HG02588 (cell line): ENCODE measurements around the gene AGPAT1.
A peak's percentile ranks its signal among the peaks of the same experiment; 100 is the strongest.
"Not testable (repeated sequence)": the region's sequence is repeated elsewhere in the genome, so short reads cannot be mapped to it uniquely, and the experiment has no call there.

Experiments used
- ATAC-seq: cut with Tn5 transposase; IDR thresholded peaks from one replicate; pipeline ENCODE4 v1.9.1; 2021; ENCODE audit warnings: mild to moderate bottlenecking, moderate library complexity; ENCODE audit not compliant: unreplicated experiment

Gene AGPAT1

DNA sequence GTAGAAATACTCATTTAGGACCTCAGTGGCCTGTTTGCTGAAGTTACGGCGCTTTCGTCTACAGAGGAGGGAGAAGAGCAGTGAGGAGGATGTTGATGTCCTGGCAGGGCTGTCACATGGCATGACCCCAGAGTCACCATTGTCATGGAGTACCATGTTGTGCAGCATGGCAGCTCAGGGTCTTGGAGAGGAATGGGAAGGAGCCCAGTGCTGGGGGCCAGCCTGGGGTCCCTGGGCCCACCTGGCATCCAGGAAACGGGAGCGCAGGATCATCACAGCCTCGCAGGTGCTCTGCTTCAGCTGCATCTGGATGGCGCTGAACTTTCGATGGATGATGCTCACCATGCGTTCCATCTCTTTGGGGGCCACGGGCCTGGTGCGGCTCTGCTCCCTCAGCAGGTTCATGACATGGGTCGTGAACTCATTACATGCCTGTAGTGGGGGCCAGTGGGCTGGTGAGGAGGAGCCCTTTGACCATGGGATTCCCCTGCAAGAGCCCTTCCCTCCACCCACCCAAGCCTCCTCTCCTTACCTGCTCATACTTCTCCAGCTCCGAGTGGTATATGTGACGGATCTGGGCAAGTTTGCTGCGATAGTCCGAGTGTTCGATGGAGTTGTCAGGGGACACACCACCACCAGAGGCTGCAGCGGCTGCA is 12.0 kb upstream of the AGPAT1 start:
- ATAC-seq, result not testable (repeated sequence)

DNA sequence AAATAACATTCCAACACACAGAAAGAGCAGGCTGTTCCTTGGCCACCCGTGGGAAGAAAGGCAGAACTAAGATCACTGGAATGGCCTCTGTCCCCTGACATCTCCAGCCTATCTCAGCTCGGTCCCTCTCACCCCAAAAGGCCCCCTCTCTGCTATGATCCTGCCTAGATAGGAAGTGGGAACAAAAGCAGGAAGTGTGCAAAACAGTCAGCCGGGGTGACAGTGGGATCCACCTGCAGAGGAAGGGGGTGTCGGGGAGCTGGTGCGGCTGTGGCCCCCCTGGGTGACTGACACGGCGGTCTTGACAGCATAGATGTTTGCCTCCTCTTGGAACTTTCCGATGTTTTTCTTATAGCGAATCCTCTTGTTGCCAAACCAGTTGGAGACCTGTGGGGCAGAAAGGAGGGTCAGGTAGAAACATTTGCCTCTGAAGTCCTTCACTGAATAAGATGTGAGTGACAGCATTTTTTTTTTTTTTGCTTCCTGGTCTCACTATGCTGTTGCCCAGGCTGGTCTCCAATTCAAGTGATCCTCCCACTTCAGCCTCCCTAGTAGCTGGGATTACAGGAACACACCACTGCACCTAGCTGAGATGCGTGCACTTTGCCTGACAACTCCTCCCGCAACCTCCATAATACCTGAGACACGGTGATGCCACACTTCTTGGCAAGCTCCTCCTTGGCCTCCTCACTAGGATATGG is 11.3 kb upstream of the AGPAT1 start:
- ATAC-seq, result no peak

DNA sequence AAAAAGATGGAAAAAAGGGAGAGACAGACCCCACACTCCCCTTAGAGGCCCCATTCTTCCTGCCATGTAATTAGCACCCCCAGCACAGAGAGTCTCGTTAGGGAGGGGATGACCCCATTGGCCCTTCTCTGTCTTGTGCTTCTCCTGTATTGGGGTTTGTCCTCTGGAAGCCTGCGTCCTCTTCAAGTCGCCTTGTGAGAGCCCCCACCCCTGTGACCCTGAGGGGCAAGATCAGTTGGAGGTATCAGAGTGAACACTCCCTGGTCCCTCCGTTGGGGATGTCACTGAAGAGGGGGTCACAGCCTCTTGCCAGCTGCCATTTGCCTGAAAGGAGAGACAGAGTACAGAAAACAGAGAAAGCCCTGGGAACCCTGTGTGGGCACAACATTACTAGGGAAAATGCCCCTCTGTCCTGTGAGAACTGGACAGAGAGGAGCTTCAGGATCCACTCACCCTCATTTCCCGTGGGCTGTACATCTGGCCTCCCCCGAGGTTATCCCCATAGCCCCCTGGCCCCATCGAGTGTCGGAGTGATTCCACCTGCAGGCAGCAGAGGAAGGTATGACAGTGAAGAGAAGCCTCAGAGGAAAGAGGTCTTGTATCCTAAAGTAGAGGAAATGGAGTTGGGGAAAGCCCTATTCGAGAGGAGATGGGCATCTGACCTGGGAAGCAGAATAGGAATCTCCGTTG is 10.4 kb upstream of the AGPAT1 start:
- not testable (repeated sequence) for ATAC-seq

DNA sequence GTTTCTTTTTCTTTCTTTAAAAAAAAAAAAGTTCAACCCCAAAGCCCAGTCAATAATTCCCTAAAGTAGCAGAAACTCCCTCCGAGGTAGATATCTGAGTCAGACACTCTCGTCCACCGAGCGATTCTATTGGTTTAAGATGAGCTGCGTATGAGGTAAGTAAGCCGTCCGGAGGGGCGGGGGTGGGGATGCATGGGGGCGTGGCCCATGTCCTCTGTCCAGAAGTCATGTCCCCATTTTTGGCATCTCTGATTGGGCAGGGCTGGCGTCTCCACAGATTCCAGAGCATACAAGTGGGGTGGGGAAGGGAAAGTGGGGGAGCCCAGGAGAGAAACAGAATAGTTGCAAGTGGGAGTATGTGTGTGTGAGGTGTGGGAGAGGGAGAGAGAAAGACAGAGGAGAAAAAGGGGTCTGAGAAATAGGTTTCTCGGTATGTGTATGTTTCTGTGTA is 9.8 kb upstream of the AGPAT1 start:
- not testable (repeated sequence) for ATAC-seq

DNA sequence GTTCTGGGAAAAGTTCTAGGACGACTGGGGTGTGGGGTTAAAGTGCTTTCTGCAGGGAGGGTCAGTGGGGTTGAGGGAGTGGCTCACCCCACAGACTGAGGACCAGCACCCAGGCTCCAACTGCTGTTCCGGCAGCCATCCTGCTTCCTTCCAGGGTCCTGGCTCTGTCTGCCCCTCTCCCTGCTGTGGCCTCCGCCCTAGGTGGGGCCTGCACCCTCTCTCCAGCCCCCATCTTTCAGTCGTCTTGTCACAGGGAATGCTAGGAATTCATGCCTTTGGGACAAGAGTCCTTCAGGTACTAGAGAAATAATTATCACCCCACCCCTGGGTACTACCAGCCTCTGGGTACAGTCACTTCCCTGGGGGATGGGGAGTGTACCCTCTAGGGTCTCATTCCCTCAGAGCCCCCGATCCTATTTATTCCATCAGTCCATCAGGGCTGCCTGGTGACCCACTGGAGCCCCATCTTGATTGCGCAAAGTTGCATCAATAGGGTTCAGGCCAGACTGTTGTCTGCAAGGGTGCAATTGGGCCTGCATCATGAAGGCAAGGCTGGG is 8.3 kb upstream of the AGPAT1 start, which contains the start of gene AGER:
Gene AGER, minus strand, starts transcription at position 170 of the 557 bp plus-strand sequence. Its CDS starts 31 bp downstream, at position 139.
- ATAC-seq, result no peak

DNA sequence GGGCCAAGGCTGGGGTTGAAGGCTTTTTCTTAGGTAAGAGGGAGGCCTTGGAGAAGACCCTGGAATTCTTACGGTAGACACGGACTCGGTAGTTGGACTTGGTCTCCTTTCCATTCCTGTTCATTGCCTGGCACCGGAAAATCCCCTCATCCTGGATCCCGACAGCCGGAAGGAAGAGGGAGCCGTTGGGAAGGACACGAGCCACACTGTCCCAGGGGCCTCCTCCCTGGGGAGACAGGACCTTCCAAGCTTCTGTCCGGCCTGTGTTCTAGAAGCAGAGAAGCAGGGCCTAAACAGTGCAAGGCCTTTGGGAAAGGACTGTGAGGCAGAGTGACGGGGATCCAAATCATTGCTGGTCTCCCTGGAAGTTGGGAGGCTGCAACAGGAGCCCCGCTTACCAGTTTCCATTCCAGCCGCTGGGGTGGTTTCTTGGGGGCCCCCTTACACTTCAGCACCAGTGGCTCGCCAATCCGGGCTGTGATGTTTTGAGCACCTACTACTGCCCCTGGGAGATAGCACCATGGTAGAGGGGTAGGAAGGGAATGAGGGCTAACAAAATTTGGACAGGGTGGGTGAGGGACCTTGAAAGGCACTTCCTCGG is 7.7 kb upstream of the AGPAT1 start:
- no peak for ATAC-seq

DNA sequence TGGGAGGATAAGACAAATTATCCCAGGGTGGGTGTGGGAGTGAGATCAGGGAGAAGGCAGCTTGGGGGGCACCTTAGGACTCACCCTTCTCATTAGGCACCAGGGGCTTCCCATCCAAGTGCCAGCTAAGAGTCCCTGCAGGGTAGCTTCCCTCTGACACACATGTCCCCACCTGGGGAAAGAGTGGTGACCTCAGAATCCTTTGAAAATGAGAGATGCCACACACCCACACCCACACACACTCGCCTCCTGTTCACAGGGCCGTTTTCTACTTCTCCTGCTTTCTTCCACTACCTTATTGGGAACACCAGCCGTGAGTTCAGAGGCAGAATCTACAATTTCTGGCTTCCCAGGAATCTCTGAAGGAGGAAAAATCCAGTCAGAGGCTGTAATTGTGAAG is 7.1 kb upstream of the AGPAT1 start:
- ATAC-seq, result no peak

DNA sequence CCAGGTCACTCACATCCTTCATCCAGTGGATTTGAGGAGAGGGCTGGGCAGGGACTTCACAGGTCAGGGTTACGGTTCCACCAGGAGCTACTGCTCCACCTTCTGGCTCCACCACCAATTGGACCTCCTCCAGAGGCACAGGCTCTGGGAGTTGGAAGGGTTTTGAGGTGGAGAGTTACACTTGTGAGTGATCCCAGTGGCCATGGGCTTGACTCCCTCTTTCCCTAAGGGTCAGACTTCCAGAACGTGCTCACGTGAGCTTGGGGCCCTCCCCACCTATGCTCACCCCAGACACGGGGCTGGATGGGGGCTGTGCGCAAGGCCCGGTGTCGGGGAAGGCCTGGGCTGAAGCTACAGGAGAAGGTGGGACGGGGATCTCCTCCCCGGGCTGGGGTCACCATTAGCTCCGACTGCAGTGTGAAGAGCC is 6.7 kb upstream of the AGPAT1 start:
- ATAC-seq, result no peak

DNA sequence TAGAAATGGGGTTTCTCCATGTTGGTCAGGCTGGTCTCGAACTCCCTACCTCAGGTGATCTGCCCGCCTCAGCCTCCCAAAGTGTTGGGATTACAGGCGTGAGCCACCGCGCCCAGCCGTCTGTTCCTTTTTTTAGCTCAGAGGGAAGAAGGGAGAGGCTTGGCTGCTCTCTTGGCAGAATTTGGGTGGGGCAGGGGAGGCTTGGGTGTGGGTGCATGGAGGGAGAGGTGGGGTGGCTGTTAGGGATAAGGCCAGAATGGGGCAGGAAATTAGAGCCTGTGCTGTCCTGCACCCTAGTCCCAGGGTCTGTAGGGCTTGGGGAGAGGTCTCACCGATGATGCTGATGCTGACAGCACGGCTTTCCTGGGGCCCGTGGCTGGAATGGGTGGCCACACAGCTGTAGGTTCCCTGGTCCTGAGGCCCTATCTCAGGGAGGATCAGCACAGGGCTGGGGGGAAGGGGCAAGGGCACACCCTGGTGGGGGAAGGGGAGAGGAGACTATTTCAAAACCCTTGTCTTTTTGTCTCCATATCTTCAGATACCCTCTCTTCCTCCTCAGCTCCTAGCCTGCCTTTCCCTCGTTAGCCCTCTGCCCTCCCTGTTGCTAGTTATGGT is 6.1 kb upstream of the AGPAT1 start:
- ATAC-seq, result no peak

DNA sequence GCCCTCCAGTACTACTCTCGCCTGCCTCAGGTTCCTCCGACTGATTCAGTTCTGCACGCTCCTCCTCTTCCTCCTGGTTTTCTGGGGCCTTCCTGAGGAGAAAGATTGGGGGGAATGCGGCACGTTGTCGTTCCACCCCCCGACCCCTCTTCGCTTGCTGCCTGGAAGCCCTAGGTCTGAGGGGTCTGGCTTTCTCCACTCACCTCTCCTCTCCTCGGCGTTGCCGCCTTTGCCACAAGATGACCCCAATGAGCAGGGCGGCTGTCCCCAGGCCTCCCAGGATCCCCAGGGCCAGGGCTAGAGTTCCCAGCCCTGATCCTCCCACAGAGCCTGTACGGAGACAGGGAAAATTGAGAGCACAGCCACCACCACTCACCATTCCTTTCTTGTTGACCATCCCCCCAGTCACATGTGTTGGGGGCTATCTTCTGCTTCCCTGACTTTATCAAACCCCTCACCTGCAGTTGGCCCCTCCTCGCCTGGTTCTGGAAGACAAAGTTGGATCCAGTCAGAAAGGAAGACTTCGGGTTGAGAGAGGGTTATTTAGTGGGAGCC is 5.3 kb upstream of the AGPAT1 start:
- ATAC-seq, result no peak

DNA sequence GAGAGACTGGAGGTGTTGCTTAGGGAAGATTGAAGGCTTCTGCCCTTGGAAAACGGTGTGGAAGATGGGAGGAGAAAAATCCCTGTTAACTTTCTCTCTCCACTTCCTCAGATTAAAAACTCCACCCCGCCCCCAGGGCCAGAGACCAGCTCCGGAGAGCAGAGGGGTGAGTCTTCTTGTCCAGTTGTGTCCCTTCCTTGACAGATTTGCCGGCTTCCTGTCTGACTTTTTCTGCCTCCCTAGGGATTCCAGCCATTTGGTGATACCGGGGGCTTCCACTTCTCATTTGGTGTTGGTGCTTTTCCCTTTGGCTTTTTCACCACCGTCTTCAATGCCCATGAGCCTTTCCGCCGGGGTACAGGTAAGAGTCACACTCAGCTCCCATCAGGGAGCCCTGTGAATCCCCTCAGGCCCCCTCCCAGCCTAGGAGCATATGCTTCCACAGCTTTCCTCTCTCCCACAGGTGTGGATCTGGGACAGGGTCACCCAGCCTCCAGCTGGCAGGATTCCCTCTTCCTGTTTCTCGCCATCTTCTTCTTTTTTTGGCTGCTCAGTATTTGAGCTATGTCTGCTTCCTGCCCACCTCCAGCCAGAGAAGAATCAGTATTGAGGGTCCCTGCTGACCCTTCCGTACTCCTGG is 4.0 kb upstream of the AGPAT1 start:
- no peak for ATAC-seq

DNA sequence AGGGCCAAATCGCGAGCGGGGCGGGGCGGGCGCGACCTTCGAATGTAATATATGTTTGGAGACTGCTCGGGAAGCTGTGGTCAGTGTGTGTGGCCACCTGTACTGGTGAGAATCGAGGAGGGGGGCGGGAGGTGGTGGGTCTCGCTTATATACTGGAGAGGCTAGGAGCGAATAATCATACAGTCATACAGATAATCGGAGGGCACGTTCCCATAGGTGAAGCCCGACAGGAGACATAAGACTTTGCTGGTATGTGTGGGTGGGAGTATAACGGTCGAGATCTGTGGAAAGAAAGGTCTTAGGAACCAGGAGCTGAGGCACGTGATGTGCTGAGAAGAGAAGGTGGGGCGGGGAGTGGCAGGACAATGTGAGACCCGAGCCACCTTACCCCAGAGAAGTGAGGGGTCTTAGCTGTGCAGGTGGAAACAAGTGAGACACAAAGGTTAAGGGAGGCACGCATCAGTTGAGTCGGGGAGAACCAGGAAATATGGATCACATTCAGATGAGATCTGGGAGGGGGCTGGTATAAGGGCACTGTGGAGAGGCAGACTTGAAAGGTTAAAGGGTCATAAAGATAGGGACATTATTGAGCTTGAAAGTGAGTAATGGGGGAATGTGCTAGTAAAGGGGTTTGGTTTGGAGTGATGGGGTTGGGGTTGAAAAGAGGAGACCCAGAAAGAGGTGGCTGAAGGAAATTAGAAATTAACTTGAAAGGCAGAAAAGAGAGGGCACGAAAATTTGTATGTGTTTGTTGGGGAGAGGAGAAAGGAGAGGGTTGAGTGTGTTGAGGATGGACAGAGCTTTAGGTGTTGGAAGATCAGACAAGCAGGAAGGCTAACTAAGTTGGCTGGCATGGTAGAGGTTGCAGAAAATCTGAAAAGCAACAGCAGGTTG is 2.9 kb upstream of the AGPAT1 start:
- no peak for ATAC-seq

DNA sequence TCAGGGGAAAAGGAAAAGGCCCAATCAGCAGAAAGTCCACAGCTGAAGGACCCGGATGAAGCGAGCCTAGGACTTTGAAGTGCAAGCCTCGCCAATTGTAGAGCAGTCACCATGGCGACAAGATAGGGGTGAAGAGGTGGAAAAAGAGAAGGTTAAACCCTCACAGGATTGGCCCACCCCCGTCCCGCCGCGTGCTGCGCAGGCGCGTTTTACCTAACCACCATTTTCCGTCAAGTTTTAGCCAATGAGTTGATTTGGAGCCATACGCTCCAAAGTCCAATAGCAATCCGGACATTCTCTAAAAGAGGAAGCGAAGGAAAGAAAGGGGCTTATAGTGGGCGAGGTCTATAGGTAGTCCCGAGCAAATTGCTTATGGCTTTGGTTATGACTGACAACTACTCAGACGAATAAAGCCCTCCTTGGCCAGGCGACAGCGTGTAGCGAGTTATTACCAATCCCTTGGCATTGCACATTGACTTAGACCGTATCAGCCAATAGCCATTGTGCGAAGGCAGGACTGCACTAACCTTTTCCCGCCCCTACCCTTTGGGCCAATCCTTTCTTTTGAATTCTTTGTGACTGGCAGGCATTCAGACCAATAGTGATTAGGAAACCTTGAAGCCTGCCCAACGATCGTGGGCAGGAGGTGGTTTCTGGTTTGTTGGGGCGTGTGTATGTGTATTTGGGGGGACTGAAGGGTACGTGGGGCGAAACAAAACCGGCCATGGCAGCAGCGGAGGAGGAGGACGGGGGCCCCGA is 2.1 kb upstream of the AGPAT1 start, which contains the start of gene RNF5:
Gene RNF5, plus strand, starts transcription at position 618 of the 759 bp plus-strand sequence. Its CDS starts 107 bp downstream, at position 725.
- ATAC-seq, result peak; percentile 75

DNA sequence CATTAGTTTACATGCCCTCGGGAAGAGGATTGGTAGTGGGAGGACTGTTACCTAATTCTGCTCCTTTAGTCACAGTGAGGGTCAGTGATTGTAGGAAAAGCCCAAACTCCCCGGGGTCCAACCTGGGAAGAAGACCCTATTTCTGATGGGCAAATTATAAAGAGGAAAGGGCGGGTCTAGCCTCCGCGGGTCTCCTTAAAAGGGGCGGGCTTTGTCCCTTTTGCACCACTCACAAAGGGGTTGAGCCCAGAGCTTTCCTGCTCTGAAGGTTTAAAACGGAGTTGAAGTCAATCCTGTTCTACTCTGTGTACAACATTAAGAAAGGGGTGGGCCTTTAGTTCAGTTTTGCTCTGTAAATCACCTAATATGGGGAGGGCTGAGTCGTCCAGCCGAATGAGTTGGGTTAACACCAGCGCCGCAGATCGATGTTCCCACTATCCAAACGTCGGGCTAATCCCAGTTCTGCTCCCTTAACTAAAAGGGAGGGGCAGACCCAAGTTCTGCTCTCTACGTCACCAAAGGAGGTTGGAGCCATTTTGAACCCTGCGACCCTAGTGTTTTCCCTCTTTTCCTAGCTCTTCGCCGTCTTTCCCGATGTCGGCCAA is 1.4 kb upstream of the AGPAT1 start:
- ATAC-seq, result no peak

DNA sequence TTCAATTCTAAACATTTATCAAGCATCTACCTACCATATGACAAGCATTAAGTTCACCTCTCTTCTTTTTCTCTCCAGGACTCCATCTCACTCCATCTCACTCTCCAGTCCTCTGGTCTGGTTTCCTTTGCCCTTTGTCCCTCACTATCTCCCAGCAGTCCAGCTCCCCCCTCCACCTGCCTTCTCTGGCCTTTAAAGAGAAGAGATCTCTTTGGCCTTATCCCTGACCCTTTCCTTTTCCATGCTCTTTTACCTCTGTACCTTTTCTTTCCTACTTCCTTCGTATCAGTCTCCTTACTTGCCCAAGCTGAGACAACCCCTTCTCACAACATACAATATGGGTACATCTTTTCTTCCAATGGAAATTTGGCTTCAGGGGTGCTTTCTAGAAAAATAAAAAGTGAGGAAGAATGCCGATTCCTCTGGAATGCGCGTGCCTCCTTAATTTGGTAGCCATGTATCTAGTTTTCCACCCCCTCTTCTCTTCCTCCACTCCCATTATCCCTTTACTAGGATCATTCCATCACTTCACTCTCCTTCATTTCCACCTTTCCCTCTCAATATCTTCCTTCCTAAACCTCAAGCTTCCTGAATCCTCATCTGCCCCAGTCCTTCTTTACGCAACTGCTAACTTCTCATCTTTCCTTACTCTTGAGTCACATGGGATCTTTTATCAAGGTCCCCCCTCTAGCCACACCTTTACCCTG is 745 bp upstream of the AGPAT1 start:
- no peak for ATAC-seq

DNA sequence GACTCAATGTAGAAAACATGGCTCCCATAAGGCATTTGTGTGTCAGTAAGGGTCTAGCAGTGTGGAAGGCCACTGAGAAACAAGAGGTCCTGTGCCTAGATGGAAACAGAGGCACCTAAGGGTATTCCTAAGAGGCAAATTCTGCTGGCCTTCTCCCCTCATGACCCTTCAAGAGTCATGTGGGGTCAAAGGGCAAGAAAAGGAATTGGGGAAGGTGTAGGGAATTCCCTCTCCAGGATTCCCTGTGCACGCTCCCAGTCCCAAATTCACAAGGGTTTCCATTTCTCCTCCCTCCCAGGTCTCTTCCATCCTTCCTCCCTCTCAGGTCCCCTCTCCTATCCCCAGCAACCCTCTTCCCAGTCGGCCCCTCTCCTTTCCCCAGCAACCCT is 568 bp downstream of the AGPAT1 start:
- no peak for ATAC-seq

DNA sequence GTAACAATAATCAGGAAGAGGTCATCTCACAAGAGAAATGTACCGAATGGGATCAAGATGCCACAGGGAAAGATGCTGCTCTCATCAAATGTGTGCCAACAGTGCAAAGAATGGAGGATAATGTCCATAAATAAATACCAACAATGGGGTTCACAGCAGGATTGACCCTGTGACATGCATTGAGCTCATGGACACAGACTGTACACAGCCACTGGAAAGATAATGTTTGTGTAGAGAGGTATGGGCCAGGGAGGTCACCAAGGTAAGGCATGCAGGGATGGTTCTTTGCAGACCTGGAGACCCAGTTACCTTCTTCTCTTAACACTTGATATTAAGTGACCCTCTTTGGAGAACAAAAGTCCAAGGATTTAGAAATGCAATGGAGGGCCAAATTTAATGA is 1.5 kb downstream of the AGPAT1 start:
- ATAC-seq, result no peak
